ENCODE measurements around the gene C2orf80. TPM values are rescaled to one million over a fixed set of nuclear protein-coding genes. Genes with fewer than 3 reads are reported as not detected.
"Not testable (repeated sequence)": the region's sequence is repeated elsewhere in the genome, so short reads cannot be mapped to it uniquely, and the experiment has no call there.

Gene C2orf80
- total and polyA plus RNA-seq, 3 donors from 2014 or later = not detected

- Histone ChIP-seq H3K4me3 (no peak overlapping the region), H3K4me1 (no peaks in the 10 kb centered on the region), H3K27ac (no peak overlapping the region), H3K9me3 (no peaks in the 10 kb centered on the region), H3K27me3 (no peaks in the 10 kb centered on the region), H3K36me3 (ENCODE audit: low read depth, missing control alignments) (no peaks in the 10 kb centered on the region)
- no peak for DNase-seq
- 89 to 100% methylated on average over 2 to 30 of the region's 33 CpGs for WGBS, 2 donors
- intact Hi-C loops (cut with DNase I; ENCODE audit: low total_unique reads) = no loop called here
- no peak for TF ChIP-seq POLR2A (IDR thresholded peaks at IDR 0.05)
- TF ChIP-seq CTCF (IDR thresholded peaks at IDR 0.05) = no peak
These were observed 37.9 kb upstream of the C2orf80 start for GRCh38 chr2:208227581-208228232.

- Histone ChIP-seq H3K36me3 (ENCODE audit: low read depth, missing control alignments) (no peaks in the 10 kb centered on the region), H3K27me3 (no peaks in the 10 kb centered on the region), H3K4me1 (no peaks in the 10 kb centered on the region), H3K27ac (no peak overlapping the region), H3K9me3 (no peaks in the 10 kb centered on the region), H3K4me3 (no peak overlapping the region)
- intact Hi-C loops (cut with DNase I; ENCODE audit: low total_unique reads) = no loop called here
- no peak for DNase-seq
- TF ChIP-seq CTCF (IDR thresholded peaks at IDR 0.05) = no peak
- TF ChIP-seq POLR2A (IDR thresholded peaks at IDR 0.05) = no peak
- WGBS, 2 donors = 96 to 98% methylated on average over 2 of the region's 2 CpGs
These were observed 35.0 kb upstream of the C2orf80 start for GRCh38 chr2:208224802-208225201.

- TF ChIP-seq POLR2A (IDR thresholded peaks at IDR 0.05) (no peak), CTCF (IDR thresholded peaks at IDR 0.05) (no peak)
- Histone ChIP-seq H3K36me3 (ENCODE audit: low read depth, missing control alignments) (no peaks in the 10 kb centered on the region), H3K4me3 (no peak overlapping the region), H3K4me1 (no peaks in the 10 kb centered on the region), H3K9me3 (no peaks in the 10 kb centered on the region), H3K27me3 (no peaks in the 10 kb centered on the region), H3K27ac (no peak overlapping the region)
- intact Hi-C loops (cut with DNase I; ENCODE audit: low total_unique reads) = no loop called here
- 91 to 94% methylated on average over 3 of the region's 3 CpGs for WGBS, 2 donors
- DNase-seq = no peak
These were observed 32.5 kb upstream of the C2orf80 start for GRCh38 chr2:208222351-208222750.

- H3K4me3 ChIP-seq; H3K9me3 ChIP-seq; H3K4me1 ChIP-seq; H3K27ac ChIP-seq; DNase-seq; H3K36me3 ChIP-seq (ENCODE audit: low read depth, missing control alignments); intact Hi-C loops (cut with DNase I; ENCODE audit: low total_unique reads); H3K27me3 ChIP-seq: not testable (repeated sequence)
- WGBS, 2 donors = 89 to 95% methylated on average over 3 of the region's 3 CpGs
These were observed 32.0 kb upstream of the C2orf80 start for GRCh38 chr2:208221873-208222272.

GRCh38 chr2:208210688-208211451 lies 21.0 kb upstream of the C2orf80 start:
- TF ChIP-seq POLR2A (IDR thresholded peaks at IDR 0.05) = no peak
- TF ChIP-seq CTCF (IDR thresholded peaks at IDR 0.05) = no peak
- Histone ChIP-seq H3K27ac (no peak overlapping the region), H3K27me3 (no peaks in the 10 kb centered on the region), H3K4me3 (no peak overlapping the region), H3K9me3 (no peaks in the 10 kb centered on the region), H3K4me1 (no peaks in the 10 kb centered on the region), H3K36me3 (ENCODE audit: low read depth, missing control alignments) (no peaks in the 10 kb centered on the region)
- no peak for DNase-seq
- 91 to 92% methylated on average over 9 of the region's 9 CpGs for WGBS, 2 donors
- intact Hi-C loops (cut with DNase I; ENCODE audit: low total_unique reads) = no loop called here
